HG02943 (cell line): Measurements from ENCODE around the gene DNAJC5G.
"Not testable (repeated sequence)": the region's sequence is repeated elsewhere in the genome, so short reads cannot be mapped to it uniquely, and the experiment has no call there.

Experiments used
- ATAC-seq: cut with Tn5 transposase; IDR thresholded peaks from one replicate; pipeline ENCODE4 v1.9.1; 2021; ENCODE audit warnings: mild to moderate bottlenecking, low read depth, moderate library complexity; ENCODE audit not compliant: unreplicated experiment

DNAJC5G gene

DNA sequence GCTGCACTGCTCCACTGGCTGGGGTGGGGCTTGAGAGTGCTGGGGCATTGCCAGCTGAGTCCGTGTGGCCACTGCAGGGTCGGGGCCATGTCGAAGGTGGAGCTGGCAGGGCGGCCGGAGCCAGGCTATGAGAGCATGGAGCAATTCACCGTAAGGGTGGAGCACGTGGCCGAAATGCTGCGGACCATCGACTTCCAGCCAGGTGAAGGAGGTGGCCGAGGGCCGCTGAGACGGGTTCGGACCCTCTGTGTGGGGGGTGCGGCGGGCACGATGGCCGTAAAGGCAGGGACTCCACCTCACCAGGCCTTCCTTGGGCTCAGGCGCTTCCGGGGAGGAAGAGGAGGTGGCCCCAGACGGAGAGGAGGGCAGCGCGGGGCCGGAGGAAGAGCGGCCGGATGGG is 30.9 kb downstream of the DNAJC5G start:
- ATAC-seq: no peak

- no peak for ATAC-seq
Observed at GRCh38 chr2:27306573-27307286, 31.5 kb downstream of the DNAJC5G start.

DNA sequence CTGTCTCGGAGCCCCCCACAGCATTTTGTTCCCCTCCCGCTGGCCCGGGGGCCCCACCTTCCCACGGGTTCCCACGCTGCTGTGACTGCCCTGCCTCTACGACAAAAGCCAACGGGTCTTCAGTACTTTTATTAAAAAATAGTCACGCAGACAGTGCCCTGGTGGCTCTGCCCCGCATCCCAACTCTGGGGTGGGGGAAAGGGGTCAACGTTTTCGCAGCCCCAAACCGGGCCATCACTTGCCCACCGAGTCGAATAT is 32.0 kb downstream of the DNAJC5G start:
- no peak for ATAC-seq

GRCh38 chr2:27307545-27308358 is 32.5 kb downstream of the DNAJC5G start:
- no peak for ATAC-seq

GRCh38 chr2:27308359-27308881 is 33.2 kb downstream of the DNAJC5G start, which contains the start of gene UCN:
TSS of gene UCN (minus strand) at chr2:27308445. CDS start at chr2:27307895, 550 bp downstream.
- no peak for ATAC-seq

DNA sequence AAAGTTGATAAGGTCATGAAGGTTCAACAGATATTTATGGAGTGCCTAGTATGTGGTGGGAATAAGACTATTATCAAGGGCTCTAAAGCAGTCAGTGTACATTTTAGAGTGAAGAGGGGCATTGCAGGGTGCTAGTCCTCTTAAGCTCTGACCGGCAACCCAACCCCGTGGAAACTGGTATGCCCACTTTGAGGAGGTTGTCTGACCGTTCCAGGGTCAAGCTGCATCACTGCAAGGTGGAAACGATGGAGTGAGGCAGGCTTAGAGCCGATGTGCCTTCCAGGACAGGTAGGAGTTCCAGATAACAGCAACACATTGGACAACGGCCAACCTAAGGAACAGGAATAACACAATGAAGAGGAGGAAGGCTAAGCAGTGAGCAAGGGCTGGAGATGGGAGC is 34.4 kb downstream of the DNAJC5G start:
- no peak for ATAC-seq

GRCh38 chr2:27312152-27312551 is 36.9 kb downstream of the DNAJC5G start:
- no peak for ATAC-seq

DNA sequence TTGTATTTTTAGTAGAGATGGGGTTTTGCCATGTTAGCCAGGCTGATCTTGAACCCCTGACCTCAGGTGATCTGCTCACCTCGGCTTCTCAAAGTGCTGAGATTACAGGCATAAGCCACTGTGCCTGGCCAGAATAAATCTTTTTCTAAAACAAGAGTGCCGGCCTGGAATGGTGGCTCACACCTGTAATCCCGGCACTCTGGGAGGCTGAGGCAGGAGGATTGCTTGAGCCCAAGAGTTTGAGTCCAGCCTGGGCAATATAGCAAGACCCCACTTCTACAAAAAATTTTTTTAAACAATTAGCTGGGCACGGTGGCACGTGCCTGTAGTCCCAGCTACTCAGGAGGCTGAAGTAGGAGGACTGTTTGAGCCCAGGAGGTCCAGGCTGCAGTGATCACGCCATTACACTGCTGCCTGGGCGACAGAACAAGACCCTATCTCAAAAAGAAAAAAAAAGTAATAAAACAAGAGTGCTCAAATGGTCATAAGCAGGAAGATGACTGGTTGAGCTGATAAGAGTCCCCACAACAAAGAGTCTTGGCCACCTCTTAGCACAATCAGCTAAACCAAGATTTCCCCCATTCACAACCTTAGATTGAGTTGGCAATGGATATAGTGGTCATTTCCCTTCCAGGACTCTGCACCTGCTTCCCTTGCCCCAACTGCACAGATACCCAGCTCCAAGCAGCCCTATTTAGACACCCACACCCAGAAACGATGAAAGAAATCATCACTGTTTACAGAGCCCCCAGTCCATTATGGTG is 38.8 kb downstream of the DNAJC5G start:
- no peak for ATAC-seq

GRCh38 chr2:27314709-27315108 is 39.5 kb downstream of the DNAJC5G start:
- no peak for ATAC-seq

GRCh38 chr2:27315122-27315521 is 39.9 kb downstream of the DNAJC5G start:
- ATAC-seq: no peak

GRCh38 chr2:27316655-27317412 is 41.6 kb downstream of the DNAJC5G start:
- ATAC-seq: no peak

- ATAC-seq: not testable (repeated sequence)
Observed at GRCh38 chr2:27319839-27320238, 44.6 kb downstream of the DNAJC5G start.

DNA sequence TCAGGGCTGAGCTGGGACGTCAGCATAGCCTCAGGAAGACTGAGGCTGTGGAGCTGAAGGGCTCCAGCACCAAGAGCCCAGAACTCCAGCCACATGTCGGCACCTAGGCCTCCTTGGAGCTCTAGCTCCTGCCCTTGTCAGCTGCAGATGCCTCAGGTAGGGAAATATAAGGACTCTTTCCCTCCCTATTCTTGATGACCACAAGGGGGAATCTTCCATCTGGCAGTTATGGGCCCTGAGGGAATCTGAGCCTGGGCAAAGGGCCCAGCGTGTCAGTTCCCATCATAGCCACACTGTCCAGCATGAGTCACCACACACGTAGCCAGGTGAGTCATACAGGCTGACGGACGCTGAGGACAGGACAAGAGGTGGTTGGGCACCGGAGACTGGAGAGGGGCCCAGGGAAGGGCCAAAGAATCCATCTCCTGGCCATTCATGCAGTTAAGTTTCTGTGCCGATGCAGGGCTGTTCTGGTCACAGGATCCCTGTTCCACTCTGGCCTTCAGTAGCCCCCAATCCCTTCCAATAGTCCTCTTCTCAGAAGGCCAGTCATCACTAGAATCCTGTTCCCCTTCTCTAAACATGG is 45.8 kb downstream of the DNAJC5G start:
- ATAC-seq: no peak

DNA sequence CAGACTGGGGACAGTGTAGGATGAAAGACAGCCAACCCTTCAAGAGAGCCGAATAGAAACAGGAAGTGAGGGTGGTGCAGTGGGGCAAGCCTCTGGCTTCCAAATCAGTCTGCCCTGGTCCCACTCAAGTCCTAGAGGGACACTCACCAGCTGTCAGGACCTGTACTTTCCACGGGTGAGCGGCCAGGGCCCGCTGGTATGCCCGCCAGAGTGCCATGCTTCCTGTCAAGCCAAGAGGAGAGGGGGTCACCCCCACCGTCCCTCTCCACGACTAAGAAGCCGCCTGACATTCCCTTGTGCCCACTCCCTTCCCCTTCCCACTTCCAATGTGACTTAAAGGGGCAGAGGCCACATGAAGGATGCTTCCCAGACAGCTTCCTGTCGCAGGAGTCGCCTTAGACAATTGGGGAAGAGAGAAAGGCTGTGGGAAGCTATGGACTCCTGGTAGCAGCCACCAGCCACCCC is 47.1 kb downstream of the DNAJC5G start:
- ATAC-seq: no peak

DNA sequence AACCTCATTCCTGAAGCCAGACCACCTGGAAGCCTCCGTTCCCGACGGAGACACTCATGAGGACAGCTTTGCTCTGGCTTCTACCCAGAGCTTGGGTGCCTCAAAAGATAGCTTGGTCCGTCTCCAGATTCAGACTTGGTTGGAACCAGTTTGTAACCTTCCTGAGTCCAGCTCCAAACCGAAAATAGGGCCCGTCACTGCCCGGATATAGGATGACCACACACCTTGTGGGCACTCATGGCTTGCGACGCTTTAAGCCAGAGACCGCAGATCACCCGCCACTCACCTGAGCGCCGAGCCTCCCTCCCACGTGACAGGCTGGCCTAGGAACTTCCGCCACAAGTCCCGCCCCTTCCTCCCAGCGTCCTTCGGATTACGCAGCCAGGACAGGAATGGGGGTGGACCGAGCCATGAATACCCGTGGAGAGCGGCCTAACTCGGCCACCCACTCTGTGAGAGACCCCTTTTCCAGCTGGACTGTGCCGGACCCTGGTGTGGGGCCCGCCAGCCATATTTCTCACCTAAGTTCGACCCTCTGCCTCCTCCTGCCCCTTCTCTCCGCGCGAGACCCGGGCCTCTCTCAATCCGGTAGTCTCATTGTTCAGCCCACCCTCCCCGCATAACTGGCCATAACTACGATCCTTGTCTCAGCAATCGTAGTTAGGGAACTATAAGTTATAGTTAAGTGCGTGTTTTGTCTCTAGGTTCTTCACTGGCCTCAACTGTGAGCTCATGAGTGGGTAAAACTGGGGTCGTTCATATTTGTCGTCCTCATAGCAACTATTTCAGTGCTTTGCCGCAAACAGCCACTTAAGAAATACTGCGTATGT is 47.7 kb downstream of the DNAJC5G start, which contains the start of gene MPV17:
Gene MPV17 (minus strand): TSS at position 332 of the 830 bp plus-strand sequence. CDS start 580 bp downstream, outside the sequence.
- ATAC-seq: peak; percentile 89

DNA sequence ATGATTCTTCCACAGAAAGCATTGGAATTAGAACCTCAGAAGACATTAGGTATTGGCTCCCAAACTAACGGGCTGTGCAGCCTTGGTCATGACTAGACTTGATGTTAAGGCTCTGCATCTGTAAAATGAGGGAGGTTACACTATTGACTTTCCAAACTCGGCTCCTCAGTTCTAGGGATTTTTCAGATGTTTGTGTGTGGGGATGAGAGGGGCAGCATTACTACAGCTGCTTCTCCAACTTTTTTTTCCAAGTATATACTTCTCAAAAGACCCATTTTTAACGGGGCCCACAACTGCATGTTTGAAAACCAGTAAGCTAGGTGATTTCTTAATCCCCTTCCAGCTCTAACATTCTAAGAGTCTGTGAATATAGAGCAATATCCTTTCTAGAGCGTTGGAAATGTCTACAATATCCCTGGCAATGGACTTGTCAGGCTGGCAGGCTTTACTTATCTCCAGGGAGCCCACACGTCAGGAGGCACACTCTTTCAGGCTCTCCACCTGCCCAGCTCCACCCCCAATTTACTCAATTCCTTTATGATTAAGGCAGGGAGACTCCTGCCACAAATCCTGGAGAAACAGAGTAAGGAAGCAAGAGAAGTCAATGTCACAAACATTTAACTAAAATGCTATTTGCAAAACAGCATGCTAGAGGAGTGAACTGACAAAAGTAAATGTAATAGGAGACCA is 48.5 kb downstream of the DNAJC5G start:
- no peak for ATAC-seq

GRCh38 chr2:27324720-27325119 is 49.5 kb downstream of the DNAJC5G start:
- no peak for ATAC-seq
